ENCODE data around the gene NDST1.
A peak's percentile ranks its signal among the peaks of the same experiment; 100 is the strongest.

DNA sequence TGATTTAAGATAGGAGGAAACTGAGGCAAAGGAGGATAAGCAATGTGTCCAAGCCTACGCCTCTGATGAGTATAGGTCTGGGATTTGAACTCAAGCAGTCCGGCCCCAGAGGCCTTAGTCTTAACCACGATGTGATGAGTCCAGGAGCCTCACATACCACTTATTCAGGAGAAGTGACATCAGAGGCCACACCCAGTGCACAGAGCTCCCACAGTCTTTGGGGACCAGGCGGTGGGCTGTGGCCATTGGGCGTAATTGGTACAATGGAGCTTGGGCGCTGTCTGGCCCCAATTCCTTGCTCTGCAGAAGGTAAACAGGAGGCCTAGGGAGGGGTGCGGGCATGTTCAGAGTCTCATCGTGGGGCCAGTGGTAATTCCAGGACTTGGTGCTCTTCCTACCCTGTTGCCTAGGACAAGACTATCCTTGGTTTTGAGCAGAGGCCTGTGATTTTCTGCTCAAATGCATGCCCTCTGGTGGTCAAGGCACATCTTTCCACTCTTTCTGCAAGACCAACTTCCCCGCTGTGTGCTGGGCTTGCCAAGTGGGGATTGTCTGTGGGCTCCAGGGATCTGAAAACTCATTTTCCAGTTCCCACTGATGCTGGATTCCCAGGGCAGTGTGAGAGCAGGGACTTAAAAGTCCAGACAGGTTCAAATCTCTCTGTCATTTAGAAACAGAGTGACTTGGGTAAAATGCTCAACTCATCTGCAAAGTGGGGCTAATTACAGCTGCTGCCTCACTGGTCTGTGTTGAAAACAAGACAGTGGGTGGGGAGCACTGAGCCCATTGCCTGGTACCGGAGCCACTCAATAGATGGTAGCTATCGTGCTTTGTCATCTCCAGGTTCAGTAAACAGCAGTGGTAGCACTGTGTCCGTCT lies 15.8 kb downstream of the NDST1 start:
- TF ChIP-seq, protein P1, sequence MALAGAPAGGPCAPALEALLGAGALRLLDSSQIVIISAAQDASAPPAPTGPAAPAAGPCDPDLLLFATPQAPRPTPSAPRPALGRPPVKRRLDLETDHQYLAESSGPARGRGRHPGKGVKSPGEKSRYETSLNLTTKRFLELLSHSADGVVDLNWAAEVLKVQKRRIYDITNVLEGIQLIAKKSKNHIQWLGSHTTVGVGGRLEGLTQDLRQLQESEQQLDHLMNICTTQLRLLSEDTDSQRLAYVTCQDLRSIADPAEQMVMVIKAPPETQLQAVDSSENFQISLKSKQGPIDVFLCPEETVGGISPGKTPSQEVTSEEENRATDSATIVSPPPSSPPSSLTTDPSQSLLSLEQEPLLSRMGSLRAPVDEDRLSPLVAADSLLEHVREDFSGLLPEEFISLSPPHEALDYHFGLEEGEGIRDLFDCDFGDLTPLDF (CRISPR knock-in tag; IDR thresholded peaks at IDR 0.05) = no peak
- TF ChIP-seq FOXJ3 (CRISPR knock-in tag; IDR thresholded peaks at IDR 0.05; ENCODE audit: borderline replicate concordance) = no peak
- TF ChIP-seq, protein P2, sequence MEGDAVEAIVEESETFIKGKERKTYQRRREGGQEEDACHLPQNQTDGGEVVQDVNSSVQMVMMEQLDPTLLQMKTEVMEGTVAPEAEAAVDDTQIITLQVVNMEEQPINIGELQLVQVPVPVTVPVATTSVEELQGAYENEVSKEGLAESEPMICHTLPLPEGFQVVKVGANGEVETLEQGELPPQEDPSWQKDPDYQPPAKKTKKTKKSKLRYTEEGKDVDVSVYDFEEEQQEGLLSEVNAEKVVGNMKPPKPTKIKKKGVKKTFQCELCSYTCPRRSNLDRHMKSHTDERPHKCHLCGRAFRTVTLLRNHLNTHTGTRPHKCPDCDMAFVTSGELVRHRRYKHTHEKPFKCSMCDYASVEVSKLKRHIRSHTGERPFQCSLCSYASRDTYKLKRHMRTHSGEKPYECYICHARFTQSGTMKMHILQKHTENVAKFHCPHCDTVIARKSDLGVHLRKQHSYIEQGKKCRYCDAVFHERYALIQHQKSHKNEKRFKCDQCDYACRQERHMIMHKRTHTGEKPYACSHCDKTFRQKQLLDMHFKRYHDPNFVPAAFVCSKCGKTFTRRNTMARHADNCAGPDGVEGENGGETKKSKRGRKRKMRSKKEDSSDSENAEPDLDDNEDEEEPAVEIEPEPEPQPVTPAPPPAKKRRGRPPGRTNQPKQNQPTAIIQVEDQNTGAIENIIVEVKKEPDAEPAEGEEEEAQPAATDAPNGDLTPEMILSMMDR (IDR thresholded peaks at IDR 0.05) = 0 out of 2 replicates have a peak, but pooled peaks have one; percentile 12
- TF ChIP-seq NR1H2 (CRISPR knock-in tag; IDR thresholded peaks at IDR 0.05) = no peak
- TF ChIP-seq NR3C1 (CRISPR knock-in tag; conservative IDR thresholded peaks at IDR 0.05; ENCODE audit: low read depth) = no peak
- no peak for TF ChIP-seq NFYB (CRISPR knock-in tag; conservative IDR thresholded peaks at IDR 0.05; ENCODE audit: low read depth)
- TF ChIP-seq JUN (CRISPR knock-in tag; IDR thresholded peaks at IDR 0.05) = no peak
- TF ChIP-seq, protein P3, sequence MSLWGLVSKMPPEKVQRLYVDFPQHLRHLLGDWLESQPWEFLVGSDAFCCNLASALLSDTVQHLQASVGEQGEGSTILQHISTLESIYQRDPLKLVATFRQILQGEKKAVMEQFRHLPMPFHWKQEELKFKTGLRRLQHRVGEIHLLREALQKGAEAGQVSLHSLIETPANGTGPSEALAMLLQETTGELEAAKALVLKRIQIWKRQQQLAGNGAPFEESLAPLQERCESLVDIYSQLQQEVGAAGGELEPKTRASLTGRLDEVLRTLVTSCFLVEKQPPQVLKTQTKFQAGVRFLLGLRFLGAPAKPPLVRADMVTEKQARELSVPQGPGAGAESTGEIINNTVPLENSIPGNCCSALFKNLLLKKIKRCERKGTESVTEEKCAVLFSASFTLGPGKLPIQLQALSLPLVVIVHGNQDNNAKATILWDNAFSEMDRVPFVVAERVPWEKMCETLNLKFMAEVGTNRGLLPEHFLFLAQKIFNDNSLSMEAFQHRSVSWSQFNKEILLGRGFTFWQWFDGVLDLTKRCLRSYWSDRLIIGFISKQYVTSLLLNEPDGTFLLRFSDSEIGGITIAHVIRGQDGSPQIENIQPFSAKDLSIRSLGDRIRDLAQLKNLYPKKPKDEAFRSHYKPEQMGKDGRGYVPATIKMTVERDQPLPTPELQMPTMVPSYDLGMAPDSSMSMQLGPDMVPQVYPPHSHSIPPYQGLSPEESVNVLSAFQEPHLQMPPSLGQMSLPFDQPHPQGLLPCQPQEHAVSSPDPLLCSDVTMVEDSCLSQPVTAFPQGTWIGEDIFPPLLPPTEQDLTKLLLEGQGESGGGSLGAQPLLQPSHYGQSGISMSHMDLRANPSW (CRISPR knock-in tag; conservative IDR thresholded peaks at IDR 0.05; ENCODE audit: low read depth) = no peak
- TF ChIP-seq CBFB (CRISPR knock-in tag; IDR thresholded peaks at IDR 0.05; ENCODE audit: low read depth) = no peak
- no peak for TF ChIP-seq CREM (CRISPR knock-in tag; IDR thresholded peaks at IDR 0.05)
- TF ChIP-seq FOXP1 (CRISPR knock-in tag; IDR thresholded peaks at IDR 0.05; ENCODE audit: borderline replicate concordance) = no peak
